ENCODE data around the gene CYP2W1.

Gene CYP2W1

GRCh38 chr7:991729-992656 is 9.0 kb downstream of the CYP2W1 start:
- no peak for TF ChIP-seq CTCF (IDR thresholded peaks at IDR 0.05)
- no peak overlapping the region for H3K4me3 ChIP-seq (ENCODE audit: low read depth, low read length)
- no peak overlapping the region for H3K4me2 ChIP-seq (ENCODE audit: low read length)
- H2AFZ ChIP-seq: no peak overlapping the region
- no peaks in the 10 kb centered on the region for H3K9me3 ChIP-seq (ENCODE audit: control insufficient read depth, low read length)
- H3K36me3 ChIP-seq (ENCODE audit: control insufficient read depth, insufficient read depth, low read length): no peaks in the 10 kb centered on the region
- H3K27me3 ChIP-seq (ENCODE audit: control insufficient read depth, insufficient read depth, low read length): no peaks in the 10 kb centered on the region
- no peak overlapping the region for H3K9ac ChIP-seq
- H3K79me2 ChIP-seq: no peaks in the 10 kb centered on the region
- no peak overlapping the region for H3K27ac ChIP-seq
- peaks cover 2% of the 10 kb centered on the region for H3K4me1 ChIP-seq

- Histone ChIP-seq H3K4me1 (peaks cover 2% of the 10 kb centered on the region), H3K79me2 (no peaks in the 10 kb centered on the region), H3K27me3 (ENCODE audit: control insufficient read depth, insufficient read depth, low read length) (no peaks in the 10 kb centered on the region), H3K27ac (no peak overlapping the region), H3K9ac (no peak overlapping the region), H3K9me3 (ENCODE audit: control insufficient read depth, low read length) (no peaks in the 10 kb centered on the region), H3K36me3 (ENCODE audit: control insufficient read depth, insufficient read depth, low read length) (no peaks in the 10 kb centered on the region), H3K4me3 (ENCODE audit: low read depth, low read length) (no peak overlapping the region), H3K4me2 (ENCODE audit: low read length) (no peak overlapping the region), H2AFZ (no peak overlapping the region)
- peak; percentile 100 for TF ChIP-seq CTCF (IDR thresholded peaks at IDR 0.05)
Observed at GRCh38 chr7:992709-993607, 10.0 kb downstream of the CYP2W1 start.

- H3K36me3 ChIP-seq (ENCODE audit: control insufficient read depth, insufficient read depth, low read length): no peaks in the 10 kb centered on the region
- no peak overlapping the region for H3K9ac ChIP-seq
- H3K9me3 ChIP-seq (ENCODE audit: control insufficient read depth, low read length): no peaks in the 10 kb centered on the region
- no peaks in the 10 kb centered on the region for H3K27me3 ChIP-seq (ENCODE audit: control insufficient read depth, insufficient read depth, low read length)
- H3K4me2 ChIP-seq (ENCODE audit: low read length): no peak overlapping the region
- TF ChIP-seq CTCF (IDR thresholded peaks at IDR 0.05): no peak
- H3K4me1 ChIP-seq: no peaks in the 10 kb centered on the region
- no peaks in the 10 kb centered on the region for H3K79me2 ChIP-seq
- H3K27ac ChIP-seq: no peak overlapping the region
- no peak overlapping the region for H2AFZ ChIP-seq
- no peak overlapping the region for H3K4me3 ChIP-seq (ENCODE audit: low read depth, low read length)
Observed at GRCh38 chr7:994592-995308, 11.8 kb downstream of the CYP2W1 start.

- no peak overlapping the region for H3K9ac ChIP-seq
- no peak overlapping the region for H3K4me2 ChIP-seq (ENCODE audit: low read length)
- no peak overlapping the region for H3K27ac ChIP-seq
- no peaks in the 10 kb centered on the region for H3K4me1 ChIP-seq
- H3K27me3 ChIP-seq (ENCODE audit: control insufficient read depth, insufficient read depth, low read length): no peaks in the 10 kb centered on the region
- no peaks in the 10 kb centered on the region for H3K9me3 ChIP-seq (ENCODE audit: control insufficient read depth, low read length)
- no peak for TF ChIP-seq CTCF (IDR thresholded peaks at IDR 0.05)
- H2AFZ ChIP-seq: no peak overlapping the region
- no peaks in the 10 kb centered on the region for H3K79me2 ChIP-seq
- H3K36me3 ChIP-seq (ENCODE audit: control insufficient read depth, insufficient read depth, low read length): no peaks in the 10 kb centered on the region
- H3K4me3 ChIP-seq (ENCODE audit: low read depth, low read length): no peak overlapping the region
Observed at GRCh38 chr7:995571-995970, 12.6 kb downstream of the CYP2W1 start.
